Inferior parietal cortex (tissue), 1 donor: ENCODE measurements around the gene ZNF778.

Source experiments
- DNase-seq: peaks from one replicate; pipeline ENCODE4 v3.0.0-alpha.2; 2016; ENCODE audit errors: extremely low spot score

ZNF778 gene

GRCh38 chr16:89217388-89218191 lies at the start of gene ZNF778:
Gene ZNF778, plus strand, starts transcription at chr16:89217703. Its CDS starts 3,425 bp downstream, at chr16:89221128.
- peak; percentile 85 for DNase-seq

DNA sequence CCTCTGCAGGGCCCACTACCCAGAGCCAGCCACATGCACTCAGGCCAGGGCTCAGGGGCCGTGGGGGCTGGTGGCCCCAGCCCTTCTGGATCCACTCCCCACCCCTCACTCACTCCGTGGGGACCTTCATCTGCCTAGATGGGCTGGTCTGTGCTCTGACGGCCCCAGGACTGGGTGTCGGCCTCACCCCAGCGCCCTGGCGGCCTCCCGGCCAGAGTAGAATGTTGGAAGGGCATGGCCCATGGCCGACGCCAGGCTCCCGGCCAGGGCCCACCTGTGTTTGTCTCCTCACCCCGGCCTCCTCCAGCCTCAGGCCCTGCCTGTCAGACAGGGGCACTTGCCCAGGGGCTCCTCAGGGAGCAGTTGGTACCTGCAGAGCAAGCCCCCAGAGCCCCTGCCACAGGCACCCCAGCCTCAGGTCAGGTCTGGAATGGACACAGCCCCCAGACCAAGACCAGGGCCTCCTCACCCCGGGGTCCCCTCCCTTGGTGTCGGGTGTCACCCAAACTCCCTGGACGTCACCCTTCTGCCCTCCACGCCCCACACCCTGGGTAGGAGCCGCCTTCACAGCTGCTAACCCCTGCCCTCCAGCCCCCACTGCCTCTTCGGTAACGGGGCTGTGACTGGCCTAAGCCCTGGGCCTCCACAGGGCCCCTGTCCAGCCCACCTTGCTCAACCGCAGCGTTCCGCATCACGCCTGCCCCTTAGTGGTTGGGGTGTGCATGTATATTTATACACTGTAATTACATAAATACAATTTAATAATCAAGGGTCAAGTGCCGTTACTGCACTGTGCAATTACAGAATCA lies 48.9 kb upstream of the ZNF778 start:
- no peak for DNase-seq

DNA sequence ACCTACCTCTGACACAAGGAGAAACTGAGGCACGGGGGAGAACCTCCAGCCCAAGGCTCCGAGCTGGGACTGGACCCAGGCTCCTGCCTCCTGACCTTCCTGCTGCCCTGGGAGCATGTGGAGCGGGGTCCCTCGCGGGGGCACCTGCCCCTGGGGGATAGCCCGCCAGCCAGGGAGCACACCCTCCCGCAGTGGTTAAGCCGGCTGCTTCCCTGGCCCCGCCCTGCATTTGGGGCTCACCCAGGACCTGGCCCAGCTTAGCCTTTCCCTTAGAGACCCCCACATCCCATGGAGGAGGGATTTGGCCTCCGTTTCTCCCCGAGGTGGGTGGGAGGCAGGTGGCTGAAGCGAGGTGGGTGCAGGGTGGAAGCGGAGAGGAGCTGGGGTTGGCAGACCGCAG lies 47.7 kb upstream of the ZNF778 start:
- no peak for DNase-seq

DNA sequence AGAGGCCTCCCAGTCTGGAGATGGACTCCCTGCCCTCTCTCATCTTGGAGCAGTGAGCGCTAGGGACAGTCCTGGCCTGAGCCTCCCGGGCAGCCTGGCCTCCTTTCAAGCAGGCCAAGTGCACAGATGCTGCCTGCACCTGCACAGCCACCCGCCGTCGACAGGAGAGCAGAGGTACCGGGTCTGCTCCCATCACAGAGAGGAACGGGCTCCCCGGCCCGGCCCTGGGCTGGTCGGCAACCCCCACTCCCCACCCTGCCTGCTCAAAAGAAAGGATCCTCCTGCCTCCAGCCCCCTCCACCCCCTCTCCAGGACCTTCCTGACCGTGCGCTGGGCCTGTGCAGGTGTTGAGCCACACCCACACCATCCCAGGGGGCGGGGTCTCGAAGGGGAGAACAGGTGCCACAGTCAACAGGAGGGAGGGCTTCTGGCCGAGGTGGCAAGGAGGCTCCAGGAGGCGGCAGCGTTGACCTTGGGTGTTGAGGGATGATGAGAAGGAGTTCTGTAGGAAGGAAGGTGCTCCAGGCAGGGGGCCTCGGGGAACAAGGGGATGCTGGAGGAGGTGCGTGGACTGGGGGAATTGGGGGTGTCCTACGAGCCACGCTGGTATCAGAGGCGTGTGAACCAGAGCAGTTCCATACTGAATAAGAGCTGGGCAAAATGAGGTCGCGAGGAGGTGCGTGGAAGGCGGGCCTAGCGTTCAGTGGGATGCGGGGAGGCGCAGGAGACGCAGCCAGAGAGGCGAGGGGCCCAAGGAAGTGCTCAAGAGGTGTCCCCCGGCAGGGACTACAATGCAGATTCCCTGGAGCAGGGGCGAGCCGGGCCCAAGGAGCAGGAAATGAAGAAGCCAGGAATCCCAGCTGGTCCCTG lies 46.9 kb upstream of the ZNF778 start:
- no peak for DNase-seq

- peak; percentile 63 for DNase-seq
These were observed 46.0 kb upstream of the ZNF778 start, which contains the start of gene CDH15 for GRCh38 chr16:89171216-89172170. Gene CDH15, plus strand, starts transcription at chr16:89171748. Its CDS starts 84 bp downstream, at chr16:89171832.

DNA sequence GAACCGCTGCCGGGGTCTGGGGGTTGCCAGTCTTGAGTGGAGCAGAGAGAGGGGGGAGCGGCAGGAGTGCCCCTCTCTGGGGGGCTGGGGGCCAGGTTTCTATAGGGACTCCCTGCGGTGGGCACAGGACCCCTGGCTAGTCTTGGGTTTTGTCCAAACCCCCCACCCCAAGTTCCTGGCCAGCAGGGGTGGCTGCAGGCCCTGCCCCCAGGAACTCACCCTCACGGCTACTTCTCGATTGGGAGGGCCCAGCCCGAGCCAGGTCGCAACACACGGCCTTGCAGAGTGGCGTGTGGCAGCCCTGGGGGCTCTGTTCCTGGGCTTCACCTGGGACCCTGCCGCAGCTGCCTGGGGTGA lies 45.4 kb upstream of the ZNF778 start:
- DNase-seq = no peak

DNA sequence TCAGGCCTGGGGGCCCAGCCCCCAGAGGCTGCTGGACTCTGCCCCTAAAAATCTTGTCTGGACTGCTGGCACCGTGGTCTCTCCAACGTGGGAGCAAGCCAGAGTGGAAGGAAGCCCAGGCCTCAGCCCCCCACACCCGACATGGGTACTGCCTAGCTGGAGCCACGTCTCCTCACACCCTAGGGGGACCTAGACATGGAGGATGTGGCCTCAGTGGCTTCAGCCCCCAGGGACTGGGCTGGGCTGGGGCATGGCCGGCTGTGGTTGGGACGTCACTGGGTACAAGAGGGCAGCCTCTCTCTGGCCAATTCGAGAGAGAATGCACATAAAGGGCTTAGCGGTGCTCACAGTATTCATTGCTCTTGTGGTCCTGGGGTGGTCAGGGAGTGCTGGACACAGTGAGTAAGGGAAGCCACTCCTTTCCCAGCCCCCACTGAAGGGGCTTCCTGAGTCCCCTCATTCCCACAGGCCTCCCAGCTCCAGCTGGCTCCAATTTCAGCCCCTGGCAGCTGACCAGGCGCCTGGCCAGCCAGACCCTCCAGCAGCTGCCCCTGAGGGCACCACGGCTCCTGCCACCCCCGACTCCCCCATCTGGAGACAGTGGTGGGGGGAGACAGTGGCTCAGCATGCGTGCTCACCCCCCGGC lies 44.9 kb upstream of the ZNF778 start:
- no peak for DNase-seq

- no peak for DNase-seq
These were observed 44.2 kb upstream of the ZNF778 start for GRCh38 chr16:89173174-89173921.

GRCh38 chr16:89174055-89174827 lies 43.3 kb upstream of the ZNF778 start:
- no peak for DNase-seq

DNA sequence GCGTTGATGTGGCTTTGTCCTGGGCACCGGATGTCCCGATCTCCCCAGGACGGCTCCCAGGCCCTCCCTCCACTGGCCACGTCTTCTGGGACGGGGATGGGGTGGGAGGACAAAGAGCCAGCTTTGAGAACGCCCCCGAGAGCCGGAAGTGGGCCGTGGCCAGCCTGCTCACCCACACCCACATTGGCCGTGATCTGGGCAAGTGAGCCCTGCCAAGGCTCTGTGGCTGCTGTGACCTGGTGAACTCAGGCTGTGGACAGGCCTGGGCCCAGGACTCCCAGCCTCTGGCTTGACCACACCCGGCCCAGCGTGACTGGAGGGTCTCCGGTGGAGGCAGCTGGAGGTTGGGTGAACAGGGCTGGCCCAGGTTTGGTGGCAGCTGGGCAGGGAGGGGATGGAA lies 42.6 kb upstream of the ZNF778 start:
- DNase-seq = no peak

- no peak for DNase-seq
These were observed 42.0 kb upstream of the ZNF778 start for GRCh38 chr16:89175280-89176146.

DNA sequence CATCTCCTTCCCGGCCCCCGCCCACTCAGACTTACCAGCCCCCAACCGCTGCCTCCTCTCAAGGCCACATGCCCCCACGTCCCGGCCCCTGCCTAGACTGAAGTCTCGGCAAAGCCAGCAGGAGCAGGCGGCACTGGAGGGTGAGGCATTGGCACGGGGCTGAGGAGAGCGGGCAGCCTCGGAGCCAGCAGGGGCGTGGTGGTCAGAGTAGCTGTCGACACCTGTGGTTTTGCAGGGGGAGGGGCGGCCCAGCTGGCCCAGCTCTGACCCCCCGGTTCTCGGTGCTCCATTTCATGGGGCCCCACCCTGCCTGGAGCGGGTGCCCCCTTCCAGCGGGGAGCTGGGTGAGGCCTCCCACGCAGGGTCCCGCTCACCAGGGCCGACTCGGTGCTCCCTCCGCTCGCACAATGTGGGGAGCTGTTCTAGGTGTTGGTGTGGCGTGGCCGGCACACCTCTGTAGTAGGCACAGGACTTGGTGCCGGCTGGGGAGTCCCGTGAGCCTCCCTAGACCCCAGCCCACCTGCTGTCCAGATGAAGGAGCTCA lies 41.3 kb upstream of the ZNF778 start:
- no peak for DNase-seq

- no peak for DNase-seq
These were observed 40.8 kb upstream of the ZNF778 start for GRCh38 chr16:89176717-89177116.

- no peak for DNase-seq
These were observed 40.0 kb upstream of the ZNF778 start for GRCh38 chr16:89177501-89177900.

- DNase-seq = no peak
These were observed 38.9 kb upstream of the ZNF778 start for GRCh38 chr16:89178453-89179147.

DNA sequence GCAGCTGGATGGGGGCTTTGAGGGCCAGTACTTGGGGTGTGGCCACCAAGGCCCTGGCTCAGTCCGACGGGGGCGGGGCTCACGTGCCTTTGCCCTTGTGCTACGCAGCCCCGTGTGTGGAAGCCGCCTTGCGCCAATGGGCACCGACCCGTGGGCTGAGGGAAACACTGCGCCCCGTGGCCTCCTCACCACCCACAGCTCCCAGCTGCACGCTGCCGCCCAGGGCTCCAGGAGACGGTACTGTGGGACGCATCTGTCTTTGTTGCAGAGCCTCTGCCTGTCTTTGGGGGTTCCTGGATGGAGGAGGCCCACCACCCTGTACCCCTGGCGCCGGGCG lies 38.4 kb upstream of the ZNF778 start:
- DNase-seq = no peak
